GM12878 (cell line): Measurements from ENCODE around the gene HLA-DMA. TPM values are rescaled to one million over a fixed set of nuclear protein-coding genes. Genes with fewer than 3 reads are reported as not detected.

Source experiments
- BRCA1 ChIP-seq: IDR thresholded peaks from 2 replicates; pipeline ENCODE4 v1.6.1; 2011; ENCODE audit warnings: low read depth, low read length, improper control_type of control experiment
- EZH2 ChIP-seq: IDR thresholded peaks from 2 replicates; pipeline ENCODE4 v1.6.1; 2012; ENCODE audit warnings: low read depth, mild to moderate bottlenecking, control low read depth, inconsistent platforms, low read length, borderline replicate concordance; ENCODE audit not compliant: control insufficient read depth
- KDM1A ChIP-seq: fragments of 200-600 bp; sonication (generic); IDR thresholded peaks from 2 replicates; pipeline ENCODE4 v1.6.1; 2016; ENCODE audit warnings: borderline replicate concordance
- MYB ChIP-seq: fragments of 150-350 bp; IDR thresholded peaks from 2 replicates; pipeline ENCODE4 v1.6.1; 2014; ENCODE audit warnings: mild to moderate bottlenecking, low read depth, low read length, borderline replicate concordance
- POU2F2 ChIP-seq: IDR thresholded peaks from 3 replicates; pipeline ENCODE4 v1.6.1; 2011; ENCODE audit warnings: low read depth, mild to moderate bottlenecking, low read length, borderline replicate concordance
- SP1 ChIP-seq: IDR thresholded peaks from one replicate; pipeline ENCODE4 v1.6.1; 2011; ENCODE audit warnings: low read depth, low read length
- SRF ChIP-seq, 2 experiments: IDR thresholded peaks; 2 replicates each; pipeline ENCODE4 v1.6.1; 2011; ENCODE audit warnings: low read depth in 2 of 2, low read length in 2 of 2, mild to moderate bottlenecking in 1 of 2, moderate library complexity in 1 of 2
- TCF12 ChIP-seq: IDR thresholded peaks from 2 replicates; pipeline ENCODE4 v1.6.1; 2011; ENCODE audit warnings: low read depth, mild to moderate bottlenecking, low read length
- polyA plus RNA-seq, 11 experiments: library from polyadenylated mRNA; depleted of rRNA in 4 of 11; unstranded in 6 of 11; stranded (reverse) in 5 of 11; fragments of >200 nt; fragmentation: Nextera tagmentation in 4 of 11; fragmentation: Illumina TruSeq in 1 of 11; extraction: Ambion mirVana in 4 of 11; extraction: Trizol in 1 of 11; gene quantifications; 1 replicate in 1 of 11; 2 replicates in 10 of 11; pipeline versions ENCODE4 v1.2.1 to v1.2.3, GENCODE V29; 2011 to 2016; ENCODE audit warnings: inconsistent platforms in 2 of 11, missing spikeins in 2 of 11, low read depth in 1 of 11
- total RNA-seq, 4 experiments: library from RNA; depleted of rRNA in 3 of 4; stranded (reverse); fragments of >200 nt in 3 of 4; fragmentation: Illumina TruSeq in 1 of 4; extraction: Trizol in 1 of 4; gene quantifications; 2 replicates each; pipeline versions ENCODE4 v1.2.1 to v1.2.3, GENCODE V29; 2013 to 2021
- TF ChIP-seq, protein P1 (sequence below): IDR thresholded peaks from 2 replicates; pipeline ENCODE4 v1.6.1; 2012; ENCODE audit warnings: improper control_type of control experiment, low read depth, low read length; ENCODE audit not compliant: insufficient replicate concordance
- TF ChIP-seq, protein P2 (sequence below): IDR thresholded peaks from 2 replicates; pipeline ENCODE4 v1.6.1; 2012; ENCODE audit warnings: low read depth, low read length, improper control_type of control experiment
- TF ChIP-seq, protein P3 (sequence below): fragments of 450-650 bp; IDR thresholded peaks from 2 replicates; pipeline ENCODE4 v1.6.1; 2017; ENCODE audit warnings: mild to moderate bottlenecking, moderate library complexity
- TF ChIP-seq, protein P4 (sequence below): fragments of 450-650 bp; conservative IDR thresholded peaks from 2 replicates; pipeline ENCODE4 v1.6.1; 2017; ENCODE audit warnings: mild to moderate bottlenecking, moderate library complexity
- TF ChIP-seq, protein P5 (sequence below): fragments of 450-650 bp; IDR thresholded peaks from 2 replicates; pipeline ENCODE4 v1.6.1; 2017; ENCODE audit warnings: mild to moderate bottlenecking, low read depth, inconsistent platforms; ENCODE audit not compliant: poor library complexity, severe bottlenecking

HLA-DMA gene
- total and polyA plus RNA-seq, 10 of the 15 experiments (the other 5 are each of a cell fraction or from before 2014, with no cell fraction given) = 177 to 552 (median 309) TPM

DNA sequence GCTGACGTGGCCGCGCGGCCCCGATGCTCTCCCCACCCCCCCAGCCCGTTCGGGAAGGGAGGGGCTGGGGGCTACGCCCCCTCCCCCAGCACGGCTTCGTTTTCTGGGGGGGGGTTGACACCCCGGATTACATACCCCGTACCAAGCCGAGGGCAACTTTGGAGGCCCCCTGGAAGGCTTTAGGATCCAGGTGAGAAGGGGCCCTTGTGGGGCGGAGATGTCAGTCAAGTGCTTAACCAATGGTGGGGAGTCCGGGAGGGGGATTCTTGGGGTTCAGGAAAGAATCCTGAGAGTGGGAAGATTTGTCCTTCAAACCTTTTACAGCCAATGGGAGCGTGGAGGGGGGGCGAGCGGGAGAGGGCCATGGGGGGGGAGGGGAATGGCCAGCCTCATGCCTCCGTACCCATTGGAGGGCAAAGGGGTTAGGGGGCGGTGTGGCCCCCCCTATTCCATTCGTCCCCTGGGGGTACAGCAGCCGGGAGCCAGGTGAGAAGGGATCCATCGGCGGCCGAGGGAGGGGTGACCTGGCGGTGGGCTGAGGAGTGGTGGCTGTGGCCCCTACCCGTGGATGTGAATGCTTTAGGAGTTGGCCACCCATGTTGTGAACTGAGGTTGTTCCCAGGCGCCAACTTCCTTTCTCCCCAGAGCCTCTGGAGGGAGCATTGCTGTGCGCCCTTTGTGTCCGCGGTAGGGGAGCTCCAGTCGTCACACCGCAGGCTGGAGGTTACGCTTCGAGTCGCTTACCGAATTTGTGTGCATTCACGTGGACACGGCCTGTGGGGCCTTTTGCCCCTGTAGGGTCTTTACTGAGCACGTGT lies 16.2 kb upstream of the HLA-DMA start (continued):
- TF ChIP-seq, protein P1, sequence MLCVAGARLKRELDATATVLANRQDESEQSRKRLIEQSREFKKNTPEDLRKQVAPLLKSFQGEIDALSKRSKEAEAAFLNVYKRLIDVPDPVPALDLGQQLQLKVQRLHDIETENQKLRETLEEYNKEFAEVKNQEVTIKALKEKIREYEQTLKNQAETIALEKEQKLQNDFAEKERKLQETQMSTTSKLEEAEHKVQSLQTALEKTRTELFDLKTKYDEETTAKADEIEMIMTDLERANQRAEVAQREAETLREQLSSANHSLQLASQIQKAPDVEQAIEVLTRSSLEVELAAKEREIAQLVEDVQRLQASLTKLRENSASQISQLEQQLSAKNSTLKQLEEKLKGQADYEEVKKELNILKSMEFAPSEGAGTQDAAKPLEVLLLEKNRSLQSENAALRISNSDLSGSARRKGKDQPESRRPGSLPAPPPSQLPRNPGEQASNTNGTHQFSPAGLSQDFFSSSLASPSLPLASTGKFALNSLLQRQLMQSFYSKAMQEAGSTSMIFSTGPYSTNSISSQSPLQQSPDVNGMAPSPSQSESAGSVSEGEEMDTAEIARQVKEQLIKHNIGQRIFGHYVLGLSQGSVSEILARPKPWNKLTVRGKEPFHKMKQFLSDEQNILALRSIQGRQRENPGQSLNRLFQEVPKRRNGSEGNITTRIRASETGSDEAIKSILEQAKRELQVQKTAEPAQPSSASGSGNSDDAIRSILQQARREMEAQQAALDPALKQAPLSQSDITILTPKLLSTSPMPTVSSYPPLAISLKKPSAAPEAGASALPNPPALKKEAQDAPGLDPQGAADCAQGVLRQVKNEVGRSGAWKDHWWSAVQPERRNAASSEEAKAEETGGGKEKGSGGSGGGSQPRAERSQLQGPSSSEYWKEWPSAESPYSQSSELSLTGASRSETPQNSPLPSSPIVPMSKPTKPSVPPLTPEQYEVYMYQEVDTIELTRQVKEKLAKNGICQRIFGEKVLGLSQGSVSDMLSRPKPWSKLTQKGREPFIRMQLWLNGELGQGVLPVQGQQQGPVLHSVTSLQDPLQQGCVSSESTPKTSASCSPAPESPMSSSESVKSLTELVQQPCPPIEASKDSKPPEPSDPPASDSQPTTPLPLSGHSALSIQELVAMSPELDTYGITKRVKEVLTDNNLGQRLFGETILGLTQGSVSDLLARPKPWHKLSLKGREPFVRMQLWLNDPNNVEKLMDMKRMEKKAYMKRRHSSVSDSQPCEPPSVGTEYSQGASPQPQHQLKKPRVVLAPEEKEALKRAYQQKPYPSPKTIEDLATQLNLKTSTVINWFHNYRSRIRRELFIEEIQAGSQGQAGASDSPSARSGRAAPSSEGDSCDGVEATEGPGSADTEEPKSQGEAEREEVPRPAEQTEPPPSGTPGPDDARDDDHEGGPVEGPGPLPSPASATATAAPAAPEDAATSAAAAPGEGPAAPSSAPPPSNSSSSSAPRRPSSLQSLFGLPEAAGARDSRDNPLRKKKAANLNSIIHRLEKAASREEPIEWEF = no peak
- TF ChIP-seq SRF (IDR thresholded peaks at IDR 0.05; ENCODE audit: low read depth in 2 of 2, low read length in 2 of 2) = peak in 1 of 2 experiments; percentile 70; a peak in 2 of 4 replicates
- TF ChIP-seq, protein P2, sequence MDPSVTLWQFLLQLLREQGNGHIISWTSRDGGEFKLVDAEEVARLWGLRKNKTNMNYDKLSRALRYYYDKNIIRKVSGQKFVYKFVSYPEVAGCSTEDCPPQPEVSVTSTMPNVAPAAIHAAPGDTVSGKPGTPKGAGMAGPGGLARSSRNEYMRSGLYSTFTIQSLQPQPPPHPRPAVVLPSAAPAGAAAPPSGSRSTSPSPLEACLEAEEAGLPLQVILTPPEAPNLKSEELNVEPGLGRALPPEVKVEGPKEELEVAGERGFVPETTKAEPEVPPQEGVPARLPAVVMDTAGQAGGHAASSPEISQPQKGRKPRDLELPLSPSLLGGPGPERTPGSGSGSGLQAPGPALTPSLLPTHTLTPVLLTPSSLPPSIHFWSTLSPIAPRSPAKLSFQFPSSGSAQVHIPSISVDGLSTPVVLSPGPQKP = no peak
- no peak for TF ChIP-seq KDM1A
- TF ChIP-seq POU2F2 = no peak
- TF ChIP-seq BRCA1 = no peak
- no peak for TF ChIP-seq MYB
- TF ChIP-seq, protein P3, sequence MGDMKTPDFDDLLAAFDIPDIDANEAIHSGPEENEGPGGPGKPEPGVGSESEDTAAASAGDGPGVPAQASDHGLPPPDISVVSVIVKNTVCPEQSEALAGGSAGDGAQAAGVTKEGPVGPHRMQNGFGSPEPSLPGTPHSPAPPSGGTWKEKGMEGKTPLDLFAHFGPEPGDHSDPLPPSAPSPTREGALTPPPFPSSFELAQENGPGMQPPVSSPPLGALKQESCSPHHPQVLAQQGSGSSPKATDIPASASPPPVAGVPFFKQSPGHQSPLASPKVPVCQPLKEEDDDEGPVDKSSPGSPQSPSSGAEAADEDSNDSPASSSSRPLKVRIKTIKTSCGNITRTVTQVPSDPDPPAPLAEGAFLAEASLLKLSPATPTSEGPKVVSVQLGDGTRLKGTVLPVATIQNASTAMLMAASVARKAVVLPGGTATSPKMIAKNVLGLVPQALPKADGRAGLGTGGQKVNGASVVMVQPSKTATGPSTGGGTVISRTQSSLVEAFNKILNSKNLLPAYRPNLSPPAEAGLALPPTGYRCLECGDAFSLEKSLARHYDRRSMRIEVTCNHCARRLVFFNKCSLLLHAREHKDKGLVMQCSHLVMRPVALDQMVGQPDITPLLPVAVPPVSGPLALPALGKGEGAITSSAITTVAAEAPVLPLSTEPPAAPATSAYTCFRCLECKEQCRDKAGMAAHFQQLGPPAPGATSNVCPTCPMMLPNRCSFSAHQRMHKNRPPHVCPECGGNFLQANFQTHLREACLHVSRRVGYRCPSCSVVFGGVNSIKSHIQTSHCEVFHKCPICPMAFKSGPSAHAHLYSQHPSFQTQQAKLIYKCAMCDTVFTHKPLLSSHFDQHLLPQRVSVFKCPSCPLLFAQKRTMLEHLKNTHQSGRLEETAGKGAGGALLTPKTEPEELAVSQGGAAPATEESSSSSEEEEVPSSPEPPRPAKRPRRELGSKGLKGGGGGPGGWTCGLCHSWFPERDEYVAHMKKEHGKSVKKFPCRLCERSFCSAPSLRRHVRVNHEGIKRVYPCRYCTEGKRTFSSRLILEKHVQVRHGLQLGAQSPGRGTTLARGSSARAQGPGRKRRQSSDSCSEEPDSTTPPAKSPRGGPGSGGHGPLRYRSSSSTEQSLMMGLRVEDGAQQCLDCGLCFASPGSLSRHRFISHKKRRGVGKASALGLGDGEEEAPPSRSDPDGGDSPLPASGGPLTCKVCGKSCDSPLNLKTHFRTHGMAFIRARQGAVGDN = peak; percentile 92
- TF ChIP-seq, protein P4, sequence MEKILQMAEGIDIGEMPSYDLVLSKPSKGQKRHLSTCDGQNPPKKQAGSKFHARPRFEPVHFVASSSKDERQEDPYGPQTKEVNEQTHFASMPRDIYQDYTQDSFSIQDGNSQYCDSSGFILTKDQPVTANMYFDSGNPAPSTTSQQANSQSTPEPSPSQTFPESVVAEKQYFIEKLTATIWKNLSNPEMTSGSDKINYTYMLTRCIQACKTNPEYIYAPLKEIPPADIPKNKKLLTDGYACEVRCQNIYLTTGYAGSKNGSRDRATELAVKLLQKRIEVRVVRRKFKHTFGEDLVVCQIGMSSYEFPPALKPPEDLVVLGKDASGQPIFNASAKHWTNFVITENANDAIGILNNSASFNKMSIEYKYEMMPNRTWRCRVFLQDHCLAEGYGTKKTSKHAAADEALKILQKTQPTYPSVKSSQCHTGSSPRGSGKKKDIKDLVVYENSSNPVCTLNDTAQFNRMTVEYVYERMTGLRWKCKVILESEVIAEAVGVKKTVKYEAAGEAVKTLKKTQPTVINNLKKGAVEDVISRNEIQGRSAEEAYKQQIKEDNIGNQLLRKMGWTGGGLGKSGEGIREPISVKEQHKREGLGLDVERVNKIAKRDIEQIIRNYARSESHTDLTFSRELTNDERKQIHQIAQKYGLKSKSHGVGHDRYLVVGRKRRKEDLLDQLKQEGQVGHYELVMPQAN = 0 out of 2 replicates have a peak, but pooled peaks have one; percentile 8
- no peak for TF ChIP-seq TCF12
- TF ChIP-seq SP1 = no peak
- TF ChIP-seq, protein P5, sequence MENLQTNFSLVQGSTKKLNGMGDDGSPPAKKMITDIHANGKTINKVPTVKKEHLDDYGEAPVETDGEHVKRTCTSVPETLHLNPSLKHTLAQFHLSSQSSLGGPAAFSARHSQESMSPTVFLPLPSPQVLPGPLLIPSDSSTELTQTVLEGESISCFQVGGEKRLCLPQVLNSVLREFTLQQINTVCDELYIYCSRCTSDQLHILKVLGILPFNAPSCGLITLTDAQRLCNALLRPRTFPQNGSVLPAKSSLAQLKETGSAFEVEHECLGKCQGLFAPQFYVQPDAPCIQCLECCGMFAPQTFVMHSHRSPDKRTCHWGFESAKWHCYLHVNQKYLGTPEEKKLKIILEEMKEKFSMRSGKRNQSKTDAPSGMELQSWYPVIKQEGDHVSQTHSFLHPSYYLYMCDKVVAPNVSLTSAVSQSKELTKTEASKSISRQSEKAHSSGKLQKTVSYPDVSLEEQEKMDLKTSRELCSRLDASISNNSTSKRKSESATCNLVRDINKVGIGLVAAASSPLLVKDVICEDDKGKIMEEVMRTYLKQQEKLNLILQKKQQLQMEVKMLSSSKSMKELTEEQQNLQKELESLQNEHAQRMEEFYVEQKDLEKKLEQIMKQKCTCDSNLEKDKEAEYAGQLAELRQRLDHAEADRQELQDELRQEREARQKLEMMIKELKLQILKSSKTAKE = no peak
- TF ChIP-seq EZH2 = no peak
